Mammary epithelial cell (primary cell): ENCODE results near the gene FOXRED1.

Experiments
- EZH2 ChIP-seq: IDR thresholded peaks from 2 replicates; pipeline ENCODE4 v1.6.1; 2012; ENCODE audit warnings: low read length, inconsistent platforms, borderline replicate concordance
- TF ChIP-seq, protein P1 (sequence below), 2 donors: IDR thresholded peaks in 1 of 2; conservative IDR thresholded peaks in 1 of 2; 2 replicates each; pipeline ENCODE4 v1.5.1; 2011 to 2012; ENCODE audit warnings: inconsistent platforms in 2 of 2, low read length in 2 of 2, mild to moderate bottlenecking in 2 of 2, control low read depth in 1 of 2, low read depth in 1 of 2; ENCODE audit not compliant: insufficient read depth in 1 of 2; ENCODE audit errors: extremely low read depth in 1 of 2

DNA sequence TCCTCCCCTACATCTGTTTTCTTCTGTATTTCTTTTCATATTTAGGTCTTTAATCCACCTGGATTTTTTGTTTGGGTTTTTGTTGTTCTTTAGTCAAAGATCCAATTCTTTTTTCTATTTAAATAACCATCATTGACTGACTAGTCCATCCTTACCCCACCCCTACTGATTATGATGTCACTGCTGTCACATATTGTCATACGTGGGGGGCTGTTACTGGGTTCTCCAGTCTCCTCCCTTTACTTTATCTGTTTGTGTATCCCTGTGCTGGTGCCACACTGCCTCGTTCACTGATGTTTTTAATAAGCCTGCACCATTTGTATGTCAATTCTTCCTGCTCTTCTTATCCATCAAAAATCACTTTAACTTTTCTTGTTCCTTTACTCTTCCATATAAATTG is 28.1 kb downstream of the FOXRED1 start:
- TF ChIP-seq, protein P1, sequence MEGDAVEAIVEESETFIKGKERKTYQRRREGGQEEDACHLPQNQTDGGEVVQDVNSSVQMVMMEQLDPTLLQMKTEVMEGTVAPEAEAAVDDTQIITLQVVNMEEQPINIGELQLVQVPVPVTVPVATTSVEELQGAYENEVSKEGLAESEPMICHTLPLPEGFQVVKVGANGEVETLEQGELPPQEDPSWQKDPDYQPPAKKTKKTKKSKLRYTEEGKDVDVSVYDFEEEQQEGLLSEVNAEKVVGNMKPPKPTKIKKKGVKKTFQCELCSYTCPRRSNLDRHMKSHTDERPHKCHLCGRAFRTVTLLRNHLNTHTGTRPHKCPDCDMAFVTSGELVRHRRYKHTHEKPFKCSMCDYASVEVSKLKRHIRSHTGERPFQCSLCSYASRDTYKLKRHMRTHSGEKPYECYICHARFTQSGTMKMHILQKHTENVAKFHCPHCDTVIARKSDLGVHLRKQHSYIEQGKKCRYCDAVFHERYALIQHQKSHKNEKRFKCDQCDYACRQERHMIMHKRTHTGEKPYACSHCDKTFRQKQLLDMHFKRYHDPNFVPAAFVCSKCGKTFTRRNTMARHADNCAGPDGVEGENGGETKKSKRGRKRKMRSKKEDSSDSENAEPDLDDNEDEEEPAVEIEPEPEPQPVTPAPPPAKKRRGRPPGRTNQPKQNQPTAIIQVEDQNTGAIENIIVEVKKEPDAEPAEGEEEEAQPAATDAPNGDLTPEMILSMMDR (conservative IDR thresholded peaks at IDR 0.05 in 1 of 2, IDR thresholded peaks at IDR 0.05 in 1 of 2; ENCODE audit: extremely low read depth in 1 of 2, insufficient read depth in 1 of 2, low read depth in 1 of 2, low read length in 2 of 2): no peak
- TF ChIP-seq EZH2: no peak
